GM12875 (cell line): ENCODE data around the gene SASH3.

ENCODE experiments used
- H3K4me3 ChIP-seq: one replicate; pipeline ENCODE4 v1.5.1; 2011; ENCODE audit warnings: low read depth, low read length, control low read depth
- TF ChIP-seq, protein P1 (sequence below): IDR thresholded peaks from 2 replicates; pipeline ENCODE4 v1.5.1; 2011; ENCODE audit warnings: low read depth, mild to moderate bottlenecking, control low read depth, inconsistent platforms, low read length, moderate library complexity, borderline replicate concordance; ENCODE audit not compliant: insufficient read depth

Gene SASH3

DNA sequence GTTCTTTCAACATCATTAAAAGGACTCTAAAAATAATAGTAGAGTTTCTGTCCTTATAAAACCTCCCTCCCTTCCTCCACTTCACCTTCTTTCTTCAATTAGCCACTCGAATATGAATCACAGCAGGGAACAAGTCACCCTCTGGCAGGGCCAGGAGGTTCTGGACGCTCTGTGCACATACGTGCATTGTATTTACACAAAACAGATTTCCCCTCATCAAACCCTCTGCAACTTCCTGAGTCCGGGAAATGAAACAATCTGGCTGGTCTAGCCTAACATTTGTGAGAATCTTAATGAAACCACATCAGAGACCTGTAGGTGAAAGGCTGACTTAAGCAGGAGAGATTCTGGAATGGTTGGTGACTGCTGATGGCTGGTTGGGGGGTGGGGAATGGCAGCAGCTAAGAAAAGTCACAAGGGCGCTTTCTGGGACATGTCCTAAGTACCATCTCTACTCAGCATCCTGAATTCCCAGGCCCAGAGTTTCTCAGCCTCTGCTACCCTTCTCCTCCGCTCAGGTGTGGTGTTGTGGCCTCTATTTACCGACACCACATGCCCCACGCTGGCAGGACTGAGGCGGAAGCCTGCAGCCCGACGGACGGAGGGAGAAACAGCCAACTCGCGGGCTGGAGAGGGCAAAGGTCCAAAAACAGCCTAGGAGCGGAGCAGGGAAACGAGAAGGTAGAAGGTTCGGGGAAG is 62.9 kb downstream of the SASH3 start:
- TF ChIP-seq, protein P1, sequence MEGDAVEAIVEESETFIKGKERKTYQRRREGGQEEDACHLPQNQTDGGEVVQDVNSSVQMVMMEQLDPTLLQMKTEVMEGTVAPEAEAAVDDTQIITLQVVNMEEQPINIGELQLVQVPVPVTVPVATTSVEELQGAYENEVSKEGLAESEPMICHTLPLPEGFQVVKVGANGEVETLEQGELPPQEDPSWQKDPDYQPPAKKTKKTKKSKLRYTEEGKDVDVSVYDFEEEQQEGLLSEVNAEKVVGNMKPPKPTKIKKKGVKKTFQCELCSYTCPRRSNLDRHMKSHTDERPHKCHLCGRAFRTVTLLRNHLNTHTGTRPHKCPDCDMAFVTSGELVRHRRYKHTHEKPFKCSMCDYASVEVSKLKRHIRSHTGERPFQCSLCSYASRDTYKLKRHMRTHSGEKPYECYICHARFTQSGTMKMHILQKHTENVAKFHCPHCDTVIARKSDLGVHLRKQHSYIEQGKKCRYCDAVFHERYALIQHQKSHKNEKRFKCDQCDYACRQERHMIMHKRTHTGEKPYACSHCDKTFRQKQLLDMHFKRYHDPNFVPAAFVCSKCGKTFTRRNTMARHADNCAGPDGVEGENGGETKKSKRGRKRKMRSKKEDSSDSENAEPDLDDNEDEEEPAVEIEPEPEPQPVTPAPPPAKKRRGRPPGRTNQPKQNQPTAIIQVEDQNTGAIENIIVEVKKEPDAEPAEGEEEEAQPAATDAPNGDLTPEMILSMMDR: no peak
- peak overlapping the region; percentile 83 for H3K4me3 ChIP-seq

DNA sequence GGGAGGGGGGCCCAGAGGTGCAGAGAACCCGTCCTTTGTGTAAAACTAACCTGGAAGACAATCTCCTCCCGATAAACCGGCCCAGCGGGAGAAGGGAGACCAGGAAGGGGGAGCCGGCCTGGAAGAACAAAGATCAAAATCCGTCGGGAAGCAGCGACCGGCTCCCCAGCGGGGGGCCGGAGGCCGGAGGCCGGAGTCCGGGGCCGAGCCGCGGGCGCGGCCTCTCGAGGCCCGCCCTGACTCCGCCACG is 63.4 kb downstream of the SASH3 start:
- peak overlapping the region; percentile 83 for H3K4me3 ChIP-seq
- TF ChIP-seq, protein P1: no peak

DNA sequence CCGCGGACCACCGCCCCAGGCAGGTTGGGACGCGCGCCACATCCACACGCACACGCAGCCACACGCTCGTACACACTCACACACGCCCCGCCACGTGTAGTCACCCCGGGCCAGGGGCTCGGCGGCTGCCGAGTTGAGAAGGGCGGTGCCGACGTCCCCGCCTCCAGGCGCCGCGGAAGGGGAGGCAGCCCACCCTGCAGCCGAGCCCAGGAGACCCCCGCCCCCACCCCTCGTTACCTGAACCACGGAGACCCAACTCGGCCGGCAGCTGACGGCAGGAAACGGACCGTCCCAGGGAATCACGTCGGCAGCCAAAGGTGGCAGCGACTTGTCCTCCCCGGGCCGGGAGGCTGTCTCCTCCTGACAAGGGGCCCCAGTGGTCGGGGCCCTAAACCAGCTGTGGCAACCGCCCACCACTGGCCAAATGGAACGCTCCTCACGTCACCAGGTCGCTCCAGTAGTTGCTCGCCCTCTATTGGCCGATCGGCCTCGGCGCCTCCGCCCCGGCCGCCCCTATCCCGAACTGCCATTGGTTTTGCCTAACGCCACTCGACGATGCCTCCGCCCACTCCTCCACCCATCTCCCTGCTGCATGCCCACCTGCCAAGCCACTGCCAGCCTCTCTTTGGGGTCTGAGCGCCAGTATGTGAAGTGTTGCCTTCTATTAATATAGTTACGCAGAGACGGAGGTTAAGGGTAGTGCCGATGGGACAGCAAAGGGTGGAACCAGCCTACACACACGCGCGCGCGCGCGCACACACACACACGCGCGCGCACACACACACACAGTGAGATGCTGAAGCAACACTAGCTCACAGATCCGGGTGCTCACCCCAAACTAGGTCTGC is 63.9 kb downstream of the SASH3 start, which contains the start of gene ZDHHC9:
Gene ZDHHC9, minus strand, starts transcription at position 428 of the 848 bp plus-strand sequence. CDS start 1,941 bp downstream, outside the sequence.
- peak within 1 kb of the TSS; percentile 83 for H3K4me3 ChIP-seq
- TF ChIP-seq, protein P1: no peak
